GM21529 (cell line): ENCODE results near the gene TBL3.

Experiments
- ATAC-seq: cut with Tn5 transposase; IDR thresholded peaks from one replicate; pipeline ENCODE4 v1.9.1; 2021; ENCODE audit not compliant: unreplicated experiment

Gene TBL3

GRCh38 chr16:2013527-2013926 lies 41.7 kb downstream of the TBL3 start:
- no peak for ATAC-seq

- no peak for ATAC-seq
These were observed 43.5 kb downstream of the TBL3 start for GRCh38 chr16:2015117-2015946.

- ATAC-seq, result no peak
These were observed 44.0 kb downstream of the TBL3 start for GRCh38 chr16:2015947-2016208.

GRCh38 chr16:2016407-2016922 lies 44.6 kb downstream of the TBL3 start:
- no peak for ATAC-seq

GRCh38 chr16:2019518-2019920 lies 47.7 kb downstream of the TBL3 start, which contains the start of gene NPW:
NPW (plus strand) TSS chr16:2019785.
- no peak for ATAC-seq

- ATAC-seq, result no peak
These were observed 48.3 kb downstream of the TBL3 start for GRCh38 chr16:2019921-2020831.

GRCh38 chr16:2022723-2023091 lies 50.9 kb downstream of the TBL3 start:
- ATAC-seq, result peak; percentile 21

GRCh38 chr16:2023092-2024031 lies 51.5 kb downstream of the TBL3 start:
- peak; percentile 79 for ATAC-seq

GRCh38 chr16:2024032-2024420 lies 52.2 kb downstream of the TBL3 start:
- no peak for ATAC-seq

- no peak for ATAC-seq
These were observed 53.4 kb downstream of the TBL3 start for GRCh38 chr16:2025251-2025650.

GRCh38 chr16:2025878-2026460 lies 54.1 kb downstream of the TBL3 start:
- no peak for ATAC-seq

GRCh38 chr16:2026461-2027023 lies 54.7 kb downstream of the TBL3 start, which contains the start of gene NHERF2:
NHERF2 (plus strand) TSS chr16:2026902; CDS start chr16:2027006, 104 bp downstream.
- no peak for ATAC-seq

GRCh38 chr16:2027024-2028010 lies 55.5 kb downstream of the TBL3 start:
- no peak for ATAC-seq

- ATAC-seq, result no peak
These were observed 56.3 kb downstream of the TBL3 start for GRCh38 chr16:2028146-2028545.

GRCh38 chr16:2028620-2029220 lies 56.9 kb downstream of the TBL3 start:
- no peak for ATAC-seq

GRCh38 chr16:2029350-2029749 lies 57.5 kb downstream of the TBL3 start:
- no peak for ATAC-seq

GRCh38 chr16:2030036-2030435 lies 58.2 kb downstream of the TBL3 start:
- no peak for ATAC-seq

- no peak for ATAC-seq
These were observed 59.3 kb downstream of the TBL3 start for GRCh38 chr16:2031081-2031577.
